ENCODE measurements around the gene HEATR5B.

- TF ChIP-seq CTCF (IDR thresholded peaks at IDR 0.05) (no peak), POLR2A (IDR thresholded peaks at IDR 0.05) (no peak)
Observed at GRCh38 chr2:37026050-37026449, 58.1 kb downstream of the HEATR5B start.
